ENCODE data around the gene AEBP2.

GRCh38 chr12:19547271-19547671 lies 108.0 kb downstream of the AEBP2 start:
- TF ChIP-seq, protein P1, sequence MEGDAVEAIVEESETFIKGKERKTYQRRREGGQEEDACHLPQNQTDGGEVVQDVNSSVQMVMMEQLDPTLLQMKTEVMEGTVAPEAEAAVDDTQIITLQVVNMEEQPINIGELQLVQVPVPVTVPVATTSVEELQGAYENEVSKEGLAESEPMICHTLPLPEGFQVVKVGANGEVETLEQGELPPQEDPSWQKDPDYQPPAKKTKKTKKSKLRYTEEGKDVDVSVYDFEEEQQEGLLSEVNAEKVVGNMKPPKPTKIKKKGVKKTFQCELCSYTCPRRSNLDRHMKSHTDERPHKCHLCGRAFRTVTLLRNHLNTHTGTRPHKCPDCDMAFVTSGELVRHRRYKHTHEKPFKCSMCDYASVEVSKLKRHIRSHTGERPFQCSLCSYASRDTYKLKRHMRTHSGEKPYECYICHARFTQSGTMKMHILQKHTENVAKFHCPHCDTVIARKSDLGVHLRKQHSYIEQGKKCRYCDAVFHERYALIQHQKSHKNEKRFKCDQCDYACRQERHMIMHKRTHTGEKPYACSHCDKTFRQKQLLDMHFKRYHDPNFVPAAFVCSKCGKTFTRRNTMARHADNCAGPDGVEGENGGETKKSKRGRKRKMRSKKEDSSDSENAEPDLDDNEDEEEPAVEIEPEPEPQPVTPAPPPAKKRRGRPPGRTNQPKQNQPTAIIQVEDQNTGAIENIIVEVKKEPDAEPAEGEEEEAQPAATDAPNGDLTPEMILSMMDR (IDR thresholded peaks at IDR 0.05), result no peak
- TF ChIP-seq POLR2AphosphoS5 (IDR thresholded peaks at IDR 0.05) (peak; percentile 22), POLR2A (IDR thresholded peaks at IDR 0.05) (no peak)

Data from gastroesophageal sphincter (tissue), 3 donors.